ENCODE results near the gene ASCC1. TPM values are rescaled to one million over a fixed set of nuclear protein-coding genes. Genes with fewer than 3 reads are reported as not detected.
"Not testable (repeated sequence)": the region's sequence is repeated elsewhere in the genome, so short reads cannot be mapped to it uniquely, and the experiment has no call there.

Gene ASCC1
- total RNA-seq, 1 donor from 2014 or later: 33.9 TPM

DNA sequence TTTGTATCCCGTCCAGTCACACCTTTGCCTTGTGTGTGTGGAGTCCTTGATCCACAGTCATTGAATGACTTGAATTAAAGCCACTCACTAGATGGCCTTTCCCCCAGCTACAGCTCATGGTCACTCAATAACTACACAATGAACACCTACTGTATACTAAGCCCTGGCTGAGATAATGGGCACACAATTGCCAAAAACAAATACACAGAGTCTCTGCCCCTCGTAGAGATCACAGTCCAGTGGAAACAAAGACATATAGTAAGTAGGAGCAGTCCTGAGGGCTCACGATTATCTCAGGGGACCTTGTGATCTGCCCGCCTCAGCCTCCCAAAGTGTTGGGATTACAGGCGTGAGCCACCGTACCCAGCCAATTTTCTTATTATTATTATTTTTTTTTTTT lies 35.6 kb upstream of the ASCC1 start:
- Mint-ChIP-seq H3K4me3 (ENCODE audit: unreplicated experiment) (no peak overlapping the region), H3K27me3 (ENCODE audit: low read depth, unreplicated experiment) (peaks cover 3% of the 10 kb centered on the region), H3K9me3 (ENCODE audit: unreplicated experiment) (no peaks in the 10 kb centered on the region), H3K4me1 (ENCODE audit: low read depth, unreplicated experiment) (peaks cover 26% of the 10 kb centered on the region), H3K27ac (ENCODE audit: unreplicated experiment) (peak overlapping the region; percentile 31), H3K36me3 (ENCODE audit: low read depth, unreplicated experiment) (no peaks in the 10 kb centered on the region)
- H3K4me2 ChIP-seq (ENCODE audit: low read length): no peak overlapping the region
- H3K4me3 ChIP-seq (ENCODE audit: insufficient read depth, low read depth, low read length): no peak overlapping the region
- H2AFZ ChIP-seq (ENCODE audit: low read depth, low read length): no peak overlapping the region
- H3K9ac ChIP-seq (ENCODE audit: low read length): no peak overlapping the region
- H4K20me1 ChIP-seq (ENCODE audit: insufficient read depth, low read length): no peaks in the 10 kb centered on the region
- H3K36me3 ChIP-seq (ENCODE audit: insufficient read depth, low read length): no peaks in the 10 kb centered on the region
- no peaks in the 10 kb centered on the region for H3K79me2 ChIP-seq (ENCODE audit: insufficient read depth, low read length)
- TF ChIP-seq CTCF (IDR thresholded peaks at IDR 0.05; ENCODE audit: insufficient read depth, low read depth, low read length): no peak
- TF ChIP-seq EZH2 (IDR thresholded peaks at IDR 0.05; ENCODE audit: insufficient read depth, low read length): no peak
- H3K27ac ChIP-seq (ENCODE audit: low read depth, low read length): no peak overlapping the region
- DNase-seq (ENCODE audit: low read depth) (no peak), FAIRE-seq (no peak)
- no peaks in the 10 kb centered on the region for H3K27me3 ChIP-seq (ENCODE audit: insufficient read depth, low read length)
- H3K9me3 ChIP-seq (ENCODE audit: insufficient read depth, low read depth, low read length): no peaks in the 10 kb centered on the region
- peaks cover 5% of the 10 kb centered on the region for H3K4me1 ChIP-seq (ENCODE audit: insufficient read depth, low read length)

DNA sequence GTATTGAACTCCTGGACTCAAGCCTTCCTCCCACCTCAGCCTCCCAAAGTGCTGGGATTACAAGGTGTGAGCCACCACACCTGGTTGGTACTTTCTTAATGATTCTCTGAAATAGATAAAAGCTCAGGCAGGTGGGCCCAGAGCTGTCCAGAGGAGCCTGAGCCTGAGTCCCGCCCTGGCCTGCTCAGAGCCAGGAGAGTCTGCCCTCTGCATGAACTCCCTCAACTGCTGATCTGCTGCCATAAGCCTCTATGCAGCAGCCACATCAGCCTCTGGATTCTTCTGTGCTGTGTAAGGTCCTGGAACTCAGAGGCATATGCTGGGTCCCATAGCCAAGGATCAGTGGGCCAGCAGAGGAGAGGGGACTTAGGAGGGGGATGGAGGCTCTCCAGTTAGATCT lies 34.6 kb upstream of the ASCC1 start:
- DNase-seq (ENCODE audit: low read depth) (peak; percentile 86), FAIRE-seq (no peak)
- Mint-ChIP-seq H3K9me3 (ENCODE audit: unreplicated experiment) (no peaks in the 10 kb centered on the region), H3K36me3 (ENCODE audit: low read depth, unreplicated experiment) (no peaks in the 10 kb centered on the region), H3K4me3 (ENCODE audit: unreplicated experiment) (no peak overlapping the region), H3K4me1 (ENCODE audit: low read depth, unreplicated experiment) (peaks cover 29% of the 10 kb centered on the region), H3K27me3 (ENCODE audit: low read depth, unreplicated experiment) (peaks cover 3% of the 10 kb centered on the region), H3K27ac (ENCODE audit: unreplicated experiment) (peak overlapping the region; percentile 34)
- Histone ChIP-seq H3K27me3 (ENCODE audit: insufficient read depth, low read length) (no peaks in the 10 kb centered on the region), H3K4me1 (ENCODE audit: insufficient read depth, low read length) (peaks cover 5% of the 10 kb centered on the region), H2AFZ (ENCODE audit: low read depth, low read length) (no peak overlapping the region), H3K9me3 (ENCODE audit: insufficient read depth, low read depth, low read length) (no peaks in the 10 kb centered on the region), H4K20me1 (ENCODE audit: insufficient read depth, low read length) (no peaks in the 10 kb centered on the region), H3K27ac (ENCODE audit: low read depth, low read length) (no peak overlapping the region), H3K36me3 (ENCODE audit: insufficient read depth, low read length) (no peaks in the 10 kb centered on the region), H3K4me2 (ENCODE audit: low read length) (no peak overlapping the region), H3K79me2 (ENCODE audit: insufficient read depth, low read length) (no peaks in the 10 kb centered on the region), H3K4me3 (ENCODE audit: insufficient read depth, low read depth, low read length) (no peak overlapping the region), H3K9ac (ENCODE audit: low read length) (no peak overlapping the region)
- TF ChIP-seq EZH2 (IDR thresholded peaks at IDR 0.05; ENCODE audit: insufficient read depth, low read length) (no peak), CTCF (IDR thresholded peaks at IDR 0.05; ENCODE audit: insufficient read depth, low read depth, low read length) (no peak)

- H3K27ac ChIP-seq (ENCODE audit: low read depth, low read length); H3K4me2 ChIP-seq (ENCODE audit: low read length): not testable (repeated sequence)
These were observed 33.2 kb upstream of the ASCC1 start for GRCh38 chr10:72249176-72249862.

More at GRCh38 chr10:72249176-72249862, 33.2 kb upstream of the ASCC1 start:
- H3K27me3 ChIP-seq (ENCODE audit: insufficient read depth, low read length); DNase-seq (ENCODE audit: low read depth); H3K27me3 Mint-ChIP-seq (ENCODE audit: low read depth, unreplicated experiment); H3K4me1 ChIP-seq (ENCODE audit: insufficient read depth, low read length); H3K4me3 Mint-ChIP-seq (ENCODE audit: unreplicated experiment); H3K9ac ChIP-seq (ENCODE audit: low read length); H3K9me3 ChIP-seq (ENCODE audit: insufficient read depth, low read depth, low read length); H3K4me3 ChIP-seq (ENCODE audit: insufficient read depth, low read depth, low read length); H3K36me3 Mint-ChIP-seq (ENCODE audit: low read depth, unreplicated experiment); H3K36me3 ChIP-seq (ENCODE audit: insufficient read depth, low read length); H3K79me2 ChIP-seq (ENCODE audit: insufficient read depth, low read length); H3K9me3 Mint-ChIP-seq (ENCODE audit: unreplicated experiment); H3K27ac Mint-ChIP-seq (ENCODE audit: unreplicated experiment); H4K20me1 ChIP-seq (ENCODE audit: insufficient read depth, low read length); FAIRE-seq: not testable (repeated sequence)
- peak overlapping the region; percentile 55 for H2AFZ ChIP-seq (ENCODE audit: low read depth, low read length)
- H3K4me1 Mint-ChIP-seq (ENCODE audit: low read depth, unreplicated experiment): peaks cover 29% of the 10 kb centered on the region
